HG02763 (cell line): ENCODE measurements around the gene MAPKAPK3.

Experiments
- ATAC-seq: cut with Tn5 transposase; IDR thresholded peaks from one replicate; pipeline ENCODE4 v1.9.1; 2021; ENCODE audit warnings: mild to moderate bottlenecking, moderate library complexity; ENCODE audit not compliant: unreplicated experiment

MAPKAPK3 gene

DNA sequence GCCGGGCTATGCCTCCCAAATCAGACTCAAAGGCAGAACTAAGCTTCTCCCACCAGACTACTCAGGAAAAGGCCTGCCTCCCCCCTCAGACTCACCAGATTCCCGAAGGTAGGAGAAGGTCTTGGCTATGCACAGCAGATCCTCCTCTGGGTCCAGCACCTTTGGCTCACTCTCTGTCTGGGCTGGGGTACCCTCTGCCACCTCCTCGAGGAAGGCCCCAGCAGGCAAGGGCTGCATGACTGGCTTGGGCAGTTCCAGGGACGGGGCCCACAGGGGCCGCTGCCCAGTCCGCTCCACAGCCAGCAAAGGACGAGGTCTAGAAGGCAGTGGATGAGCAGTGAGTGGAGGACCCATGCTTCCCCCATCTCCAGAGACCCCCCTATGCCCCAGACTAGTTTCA, 8.7 kb upstream of the MAPKAPK3 start:
- no peak for ATAC-seq

DNA sequence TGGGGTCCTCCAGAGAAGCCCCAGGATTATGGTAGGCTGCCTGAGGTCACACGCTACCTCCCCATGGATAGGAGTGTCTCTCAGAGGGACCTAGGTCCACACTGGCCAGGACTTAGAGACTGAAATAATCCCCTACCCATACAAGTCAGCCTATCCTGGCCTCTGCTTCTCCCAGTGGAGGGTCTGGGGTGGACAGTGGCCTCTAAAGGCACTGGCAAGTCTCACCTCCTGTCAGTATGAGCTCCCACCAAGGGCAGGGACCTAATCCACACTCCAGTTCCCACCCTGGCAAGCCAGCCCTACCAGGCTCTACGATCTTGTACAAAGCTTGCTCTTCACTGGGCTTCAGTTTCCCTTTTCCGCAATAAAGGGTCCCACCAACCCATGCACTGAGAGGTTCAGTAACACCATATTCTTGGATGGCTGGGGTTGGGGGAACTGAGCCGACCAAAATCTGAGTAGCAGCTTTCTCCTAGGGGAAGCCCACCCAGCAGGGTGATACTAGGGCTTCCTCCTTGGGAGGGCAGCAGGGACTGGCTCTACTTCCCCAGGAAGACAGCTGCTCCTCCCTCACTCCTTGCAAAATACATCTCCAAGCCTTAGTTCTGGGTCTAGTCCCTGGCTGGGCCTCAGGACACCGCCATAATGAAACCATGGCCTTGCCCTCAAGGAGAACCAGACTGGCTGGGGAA, 7.7 kb upstream of the MAPKAPK3 start:
- ATAC-seq, result no peak

DNA sequence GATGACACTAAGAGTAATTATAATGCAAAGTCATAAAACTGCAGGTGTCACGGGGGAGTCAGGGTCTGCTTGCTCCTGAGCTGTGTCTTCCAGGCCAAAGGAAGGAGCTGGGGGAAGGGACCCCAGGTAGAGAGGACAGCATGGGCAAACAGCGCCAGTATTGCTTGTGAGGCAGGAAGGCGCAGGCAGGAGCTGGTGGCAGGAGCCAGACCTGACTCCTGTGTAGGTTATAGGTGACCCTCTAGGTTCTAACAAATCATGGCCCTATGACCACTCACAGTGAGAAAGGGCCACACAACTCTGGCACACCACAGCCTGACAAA, 7.2 kb upstream of the MAPKAPK3 start:
- ATAC-seq, result no peak

DNA sequence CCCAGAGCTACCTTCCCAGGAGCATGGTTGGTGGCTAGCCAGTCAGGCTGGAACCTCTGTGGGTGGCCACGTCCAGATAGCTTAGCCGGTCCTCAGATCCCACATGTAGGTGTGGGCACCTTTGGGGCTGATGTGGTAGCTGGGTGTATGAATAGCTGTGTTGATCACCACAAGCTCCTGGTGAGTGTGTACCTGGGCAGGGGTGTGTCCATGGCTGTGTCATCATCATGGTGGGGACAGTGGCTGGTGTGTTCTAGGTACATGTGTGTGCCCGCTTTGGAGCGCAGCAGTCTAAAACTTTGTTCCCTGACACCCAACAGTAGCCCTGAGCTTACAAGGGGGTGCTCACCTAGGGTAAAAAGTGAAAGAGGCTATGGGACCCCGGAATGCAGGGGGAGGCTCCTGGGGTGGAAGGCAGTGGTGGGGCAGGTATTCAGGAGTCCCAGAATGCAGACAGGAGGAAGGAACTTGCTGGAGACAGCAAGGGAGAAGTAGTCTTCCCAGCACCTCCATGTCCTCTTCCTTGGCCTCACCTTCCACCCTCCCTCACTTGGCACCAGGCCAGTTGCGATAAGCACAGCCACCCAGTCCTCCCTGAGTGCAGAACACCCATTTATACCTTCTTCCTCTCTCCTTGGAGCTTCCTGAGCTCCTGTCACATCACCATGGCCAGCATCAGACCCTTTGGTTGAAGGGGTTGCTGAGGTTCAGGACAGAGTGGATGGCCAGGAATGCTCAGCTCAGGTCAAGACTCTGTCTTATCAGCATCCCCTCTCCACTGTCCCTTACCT, 6.6 kb upstream of the MAPKAPK3 start:
- ATAC-seq, result no peak

DNA sequence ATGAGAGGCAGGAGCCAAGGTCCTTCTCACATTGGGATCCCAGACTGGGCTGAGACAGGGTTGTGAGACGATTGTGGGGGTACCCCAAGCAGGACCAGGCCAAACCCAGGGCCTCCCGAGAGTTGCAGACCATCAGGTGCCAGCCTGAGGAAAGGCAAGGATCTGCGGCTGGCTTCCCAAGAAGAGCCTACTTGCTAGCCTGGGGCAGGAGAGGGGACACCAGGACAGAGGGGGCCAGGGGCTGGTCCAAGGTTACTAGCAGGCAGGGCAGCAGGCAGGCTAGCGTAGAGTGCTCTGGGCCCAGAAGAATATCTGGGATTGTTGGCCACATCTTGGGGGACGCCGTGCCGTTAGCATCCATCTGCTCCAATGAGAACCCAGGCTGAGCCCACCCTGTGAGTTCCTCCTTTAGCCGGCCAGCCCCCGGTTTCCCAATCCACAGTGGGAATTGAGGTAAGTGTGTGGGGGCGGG, 5.9 kb upstream of the MAPKAPK3 start:
- no peak for ATAC-seq

DNA sequence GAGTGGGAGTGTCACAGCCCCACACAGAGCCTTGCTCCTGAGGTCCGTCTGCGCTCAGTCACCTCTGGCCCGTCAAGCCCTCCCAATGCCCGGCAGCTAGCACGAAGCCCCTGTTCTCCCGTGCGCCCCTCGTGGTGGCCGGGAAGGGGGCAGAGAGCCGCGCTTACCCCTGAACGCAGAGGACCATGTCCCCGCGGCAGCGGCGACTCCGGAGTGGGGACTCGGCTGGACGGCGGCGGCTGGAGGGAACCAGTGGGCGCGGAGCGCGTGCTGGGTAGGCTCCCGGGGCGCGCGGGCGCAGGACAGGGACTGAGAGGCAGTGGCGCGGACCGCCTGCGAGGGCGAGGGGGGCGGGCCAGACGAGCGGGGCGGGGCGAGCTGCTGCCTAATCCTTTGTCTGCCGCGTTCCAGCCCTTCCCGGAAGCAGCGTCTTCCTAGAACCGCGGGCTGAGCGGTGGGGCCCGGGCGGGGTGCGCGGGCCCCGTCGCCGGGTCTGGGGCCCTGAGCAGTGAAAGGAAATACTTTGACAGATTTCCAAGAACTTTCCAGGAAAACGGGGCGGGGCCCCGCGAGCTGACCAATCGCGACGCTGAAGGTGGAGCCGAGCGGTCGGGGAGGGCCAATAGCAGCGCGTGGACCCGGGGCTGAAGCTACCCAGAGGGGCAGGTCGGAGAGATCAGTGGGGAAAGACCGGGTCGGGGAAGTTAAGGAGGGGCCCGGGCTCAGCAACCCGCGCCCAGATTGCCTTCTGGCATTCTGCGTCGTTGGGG, 5.3 kb upstream of the MAPKAPK3 start, which contains the start of gene CISH:
CISH (minus strand) TSS at position 311 of the 770 bp plus-strand sequence; CDS start at position 187, 124 bp downstream.
- peak; percentile 71 for ATAC-seq

GRCh38 chr3:50612234-50612882, 4.6 kb upstream of the MAPKAPK3 start:
- ATAC-seq, result no peak

DNA sequence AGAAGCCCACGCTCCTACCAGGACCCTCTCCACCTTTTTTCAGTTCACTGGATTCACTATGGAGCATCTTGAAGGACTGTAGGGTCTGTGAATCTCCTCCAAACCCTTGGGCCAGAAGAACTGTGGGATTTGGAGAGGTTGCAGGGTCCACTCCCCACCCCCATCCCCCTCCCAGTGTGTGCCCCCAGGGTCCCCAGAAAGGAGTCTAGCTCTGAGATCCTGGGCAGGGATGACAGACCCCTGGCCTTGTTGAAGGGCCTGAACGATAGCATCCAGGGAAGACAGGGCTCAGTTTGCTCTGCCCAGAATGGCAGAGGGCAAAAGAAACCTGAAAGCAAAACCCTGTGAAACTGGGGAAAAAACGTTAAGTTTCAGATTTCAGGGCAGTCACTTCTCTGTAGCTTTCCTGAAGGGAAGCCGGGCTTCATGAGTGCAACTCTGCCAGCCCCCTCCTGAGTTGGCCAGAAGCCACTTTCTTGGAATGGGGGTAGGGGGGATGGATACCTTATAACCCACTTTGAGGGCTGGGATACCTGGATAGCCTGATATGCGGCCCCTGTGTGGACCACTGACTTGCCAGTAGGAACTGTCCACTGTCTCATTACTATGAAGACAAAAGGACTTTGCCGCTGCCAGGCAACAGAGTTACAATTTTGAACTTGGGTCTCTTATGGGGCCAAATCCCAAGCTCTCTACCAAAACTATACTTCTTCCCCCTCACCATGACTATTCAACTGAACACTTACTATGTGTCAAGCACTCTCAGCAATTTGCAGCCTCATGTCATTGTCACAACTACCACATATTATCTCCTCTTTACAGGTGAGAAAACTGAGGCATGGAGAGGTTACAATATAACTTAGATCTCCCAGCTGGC, 3.7 kb upstream of the MAPKAPK3 start:
- no peak for ATAC-seq

DNA sequence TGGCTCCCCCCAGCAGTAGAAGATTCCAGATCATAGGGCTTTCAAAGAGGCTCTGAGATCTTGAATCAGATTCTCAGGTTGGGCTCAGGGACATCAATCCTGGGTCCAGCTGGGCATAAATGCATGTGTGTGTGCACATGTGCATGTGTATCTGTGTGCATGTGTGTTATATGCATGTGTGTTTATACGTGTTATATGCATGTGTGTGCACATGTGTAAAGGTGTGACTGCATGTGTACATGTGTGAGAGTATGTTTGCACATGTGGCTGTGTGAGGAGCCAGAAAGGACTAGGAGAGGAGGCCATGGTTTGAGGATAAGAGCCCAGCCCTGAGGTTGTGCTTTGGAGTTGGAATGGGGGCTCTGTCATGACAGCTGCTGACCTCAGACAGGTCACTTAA, 1.8 kb upstream of the MAPKAPK3 start:
- no peak for ATAC-seq

DNA sequence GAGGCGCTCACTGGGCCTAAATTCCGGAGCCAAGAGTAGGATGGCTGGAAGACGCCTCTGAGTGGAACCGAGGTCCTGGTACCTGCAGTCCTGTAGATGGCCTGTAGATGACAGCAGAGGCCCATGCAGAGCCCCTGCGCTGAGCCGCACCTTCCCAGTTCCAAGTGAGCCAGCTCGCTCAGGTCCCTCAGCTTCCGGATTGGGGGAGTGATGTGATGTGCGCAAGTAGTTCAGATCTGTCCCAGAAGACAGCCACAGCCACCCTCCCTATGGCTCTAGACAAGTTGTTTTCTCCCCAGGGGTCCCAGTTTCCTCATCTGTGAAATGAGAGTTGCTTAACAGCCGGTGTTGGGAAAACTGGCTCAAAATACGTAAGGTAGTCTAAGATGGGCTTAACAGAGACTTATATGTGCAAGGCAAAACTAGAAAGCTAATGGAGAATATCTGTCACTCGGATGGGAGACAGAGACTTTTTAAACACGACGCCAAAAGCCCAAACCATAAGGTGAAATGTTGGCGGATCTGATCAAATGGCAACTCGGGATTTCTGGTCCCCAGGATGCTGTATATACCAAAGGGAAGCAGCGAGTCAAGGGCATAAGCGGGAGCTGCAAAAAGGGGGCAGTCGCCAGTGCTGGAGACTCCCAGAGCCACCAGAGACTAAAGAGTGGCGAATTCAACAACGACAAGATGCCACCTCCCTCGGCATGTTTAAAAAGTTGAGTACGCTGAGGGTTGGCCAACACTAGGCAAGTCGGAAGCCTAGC, 765 bp upstream of the MAPKAPK3 start:
- ATAC-seq, result peak; percentile 30

- ATAC-seq, result peak; percentile 71
Observed at GRCh38 chr3:50616770-50617095, 218 bp upstream of the MAPKAPK3 start.

GRCh38 chr3:50617911-50618481, 1.0 kb downstream of the MAPKAPK3 start:
- ATAC-seq, result no peak

DNA sequence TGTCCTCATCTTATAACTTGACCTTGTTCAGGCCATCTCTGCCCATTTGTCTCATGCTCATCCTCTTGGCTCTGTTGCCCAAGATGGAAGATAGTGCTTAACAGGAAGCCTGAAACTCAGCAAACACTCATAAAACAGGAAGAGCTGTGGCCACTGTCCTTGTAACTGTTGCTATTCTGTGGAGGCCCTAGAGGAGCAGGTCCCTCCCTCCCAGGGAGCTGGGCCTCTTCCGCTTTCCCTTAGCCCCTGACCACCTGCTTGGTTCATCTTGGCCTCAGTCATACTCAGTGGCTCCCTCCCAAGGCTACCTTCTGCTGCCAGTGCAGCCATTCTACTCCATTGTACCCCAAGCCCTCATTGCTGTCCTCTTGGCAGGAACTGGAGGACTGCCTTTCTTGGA, 3.5 kb downstream of the MAPKAPK3 start:
- no peak for ATAC-seq

GRCh38 chr3:50620820-50621219, 3.9 kb downstream of the MAPKAPK3 start:
- ATAC-seq, result no peak

DNA sequence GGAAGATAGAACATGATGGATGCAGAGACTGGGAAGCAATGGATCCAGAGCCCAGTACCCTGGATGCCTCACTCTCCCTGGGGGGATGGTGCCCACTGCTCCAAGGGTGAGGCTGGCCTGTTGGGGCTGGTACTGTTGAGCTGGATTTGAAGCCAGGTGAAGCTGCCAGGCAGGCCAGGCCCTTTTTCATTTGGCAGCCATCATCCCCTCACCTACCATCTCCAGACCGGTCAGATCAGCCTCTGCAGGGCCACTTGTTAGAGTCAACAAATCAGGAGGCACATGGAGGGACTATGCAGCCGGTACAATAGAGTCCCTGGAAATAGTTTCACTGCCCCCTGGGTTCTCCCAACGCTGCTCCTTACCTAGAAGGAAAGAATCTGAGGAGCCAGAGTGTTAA, 5.9 kb downstream of the MAPKAPK3 start:
- ATAC-seq, result no peak

- peak; percentile 44 for ATAC-seq
Observed at GRCh38 chr3:50623840-50624474, 7.0 kb downstream of the MAPKAPK3 start.

GRCh38 chr3:50624634-50625033, 7.7 kb downstream of the MAPKAPK3 start:
- ATAC-seq, result no peak
